ENCODE data around the gene FAT2. TPM values are rescaled to one million over a fixed set of nuclear protein-coding genes. Genes with fewer than 3 reads are reported as not detected.

Gene FAT2, protein sequence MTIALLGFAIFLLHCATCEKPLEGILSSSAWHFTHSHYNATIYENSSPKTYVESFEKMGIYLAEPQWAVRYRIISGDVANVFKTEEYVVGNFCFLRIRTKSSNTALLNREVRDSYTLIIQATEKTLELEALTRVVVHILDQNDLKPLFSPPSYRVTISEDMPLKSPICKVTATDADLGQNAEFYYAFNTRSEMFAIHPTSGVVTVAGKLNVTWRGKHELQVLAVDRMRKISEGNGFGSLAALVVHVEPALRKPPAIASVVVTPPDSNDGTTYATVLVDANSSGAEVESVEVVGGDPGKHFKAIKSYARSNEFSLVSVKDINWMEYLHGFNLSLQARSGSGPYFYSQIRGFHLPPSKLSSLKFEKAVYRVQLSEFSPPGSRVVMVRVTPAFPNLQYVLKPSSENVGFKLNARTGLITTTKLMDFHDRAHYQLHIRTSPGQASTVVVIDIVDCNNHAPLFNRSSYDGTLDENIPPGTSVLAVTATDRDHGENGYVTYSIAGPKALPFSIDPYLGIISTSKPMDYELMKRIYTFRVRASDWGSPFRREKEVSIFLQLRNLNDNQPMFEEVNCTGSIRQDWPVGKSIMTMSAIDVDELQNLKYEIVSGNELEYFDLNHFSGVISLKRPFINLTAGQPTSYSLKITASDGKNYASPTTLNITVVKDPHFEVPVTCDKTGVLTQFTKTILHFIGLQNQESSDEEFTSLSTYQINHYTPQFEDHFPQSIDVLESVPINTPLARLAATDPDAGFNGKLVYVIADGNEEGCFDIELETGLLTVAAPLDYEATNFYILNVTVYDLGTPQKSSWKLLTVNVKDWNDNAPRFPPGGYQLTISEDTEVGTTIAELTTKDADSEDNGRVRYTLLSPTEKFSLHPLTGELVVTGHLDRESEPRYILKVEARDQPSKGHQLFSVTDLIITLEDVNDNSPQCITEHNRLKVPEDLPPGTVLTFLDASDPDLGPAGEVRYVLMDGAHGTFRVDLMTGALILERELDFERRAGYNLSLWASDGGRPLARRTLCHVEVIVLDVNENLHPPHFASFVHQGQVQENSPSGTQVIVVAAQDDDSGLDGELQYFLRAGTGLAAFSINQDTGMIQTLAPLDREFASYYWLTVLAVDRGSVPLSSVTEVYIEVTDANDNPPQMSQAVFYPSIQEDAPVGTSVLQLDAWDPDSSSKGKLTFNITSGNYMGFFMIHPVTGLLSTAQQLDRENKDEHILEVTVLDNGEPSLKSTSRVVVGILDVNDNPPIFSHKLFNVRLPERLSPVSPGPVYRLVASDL (N-terminal part only)
- not detected in 2 replicates for total RNA-seq
- under 0.01 TPM for total RNA-seq (2013)
- not detected in 2 replicates for polyA plus RNA-seq
- 0.07 TPM in 1 of 2 replicates, not detected in the other for polyA minus RNA-seq

DNA sequence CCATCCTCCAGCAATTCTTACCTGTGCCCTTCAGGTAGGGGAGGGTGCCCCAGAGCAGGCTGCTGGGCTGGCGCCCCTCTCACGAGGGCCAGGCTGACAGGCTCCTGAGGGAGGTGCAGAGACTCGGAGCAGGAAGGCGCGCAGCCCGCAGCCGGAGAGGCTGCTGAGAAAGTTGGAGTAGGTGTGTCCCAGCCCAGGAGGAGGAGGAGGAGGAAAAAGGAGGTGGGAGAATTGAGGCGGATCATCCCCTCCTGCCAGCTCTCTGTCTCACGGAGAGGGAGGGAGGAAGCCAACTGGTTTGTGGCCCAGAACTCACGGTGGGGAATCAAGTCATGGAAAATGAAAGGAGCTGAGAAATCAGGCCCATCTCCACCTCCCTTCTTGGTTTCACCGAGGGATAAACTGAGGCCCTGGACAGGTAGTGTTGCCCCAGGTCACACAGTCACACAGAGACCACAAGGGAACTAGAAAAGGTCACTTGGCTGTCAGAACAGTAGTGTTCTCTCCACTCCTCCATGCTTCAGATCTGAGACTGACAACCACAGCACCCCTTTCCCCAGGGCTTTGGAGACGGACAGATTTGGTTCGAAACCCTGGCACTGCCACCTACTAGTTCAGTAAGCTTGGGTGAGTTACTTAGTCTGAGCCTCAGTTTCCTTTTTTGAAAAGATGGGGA is at the start of gene FAT2:
Gene FAT2 (minus strand): TSS at position 188 of the 676 bp plus-strand sequence. CDS start 22,400 bp downstream, outside the sequence.
- DNase-seq, result no peak
- no peaks in the 10 kb centered on the region for H3K4me1 ChIP-seq (ENCODE audit: control insufficient read depth in 2 of 2, insufficient read depth in 2 of 2, low read length in 2 of 2)
- intact Hi-C loops (cut with micrococcal nuclease), result no loop called here
- ATAC-seq (ENCODE audit: low read depth), result no peak
- no peak within 1 kb of the TSS for H3K4me3 ChIP-seq (ENCODE audit: control extremely low read depth in 1 of 5, extremely low read depth in 1 of 5, insufficient read depth in 1 of 5, low read depth in 2 of 5, low read length in 4 of 5)
- Mint-ChIP-seq H3K4me1 (no peaks in the 10 kb centered on the region), H3K4me3 (no peak within 1 kb of the TSS), H3K27me3 (peaks cover 9% of the 10 kb centered on the region), H3K9me3 (ENCODE audit: insufficient read depth) (no peaks in the 10 kb centered on the region), H3K27ac (no peak within 1 kb of the TSS)
- ChIA-PET CTCF (no interaction called here), POLR2A (no interaction called here)
- TF ChIP-seq, protein P1, sequence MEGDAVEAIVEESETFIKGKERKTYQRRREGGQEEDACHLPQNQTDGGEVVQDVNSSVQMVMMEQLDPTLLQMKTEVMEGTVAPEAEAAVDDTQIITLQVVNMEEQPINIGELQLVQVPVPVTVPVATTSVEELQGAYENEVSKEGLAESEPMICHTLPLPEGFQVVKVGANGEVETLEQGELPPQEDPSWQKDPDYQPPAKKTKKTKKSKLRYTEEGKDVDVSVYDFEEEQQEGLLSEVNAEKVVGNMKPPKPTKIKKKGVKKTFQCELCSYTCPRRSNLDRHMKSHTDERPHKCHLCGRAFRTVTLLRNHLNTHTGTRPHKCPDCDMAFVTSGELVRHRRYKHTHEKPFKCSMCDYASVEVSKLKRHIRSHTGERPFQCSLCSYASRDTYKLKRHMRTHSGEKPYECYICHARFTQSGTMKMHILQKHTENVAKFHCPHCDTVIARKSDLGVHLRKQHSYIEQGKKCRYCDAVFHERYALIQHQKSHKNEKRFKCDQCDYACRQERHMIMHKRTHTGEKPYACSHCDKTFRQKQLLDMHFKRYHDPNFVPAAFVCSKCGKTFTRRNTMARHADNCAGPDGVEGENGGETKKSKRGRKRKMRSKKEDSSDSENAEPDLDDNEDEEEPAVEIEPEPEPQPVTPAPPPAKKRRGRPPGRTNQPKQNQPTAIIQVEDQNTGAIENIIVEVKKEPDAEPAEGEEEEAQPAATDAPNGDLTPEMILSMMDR (IDR thresholded peaks at IDR 0.05), result no peak
- no peak for TF ChIP-seq EZH2 (IDR thresholded peaks at IDR 0.05; ENCODE audit: borderline replicate concordance, insufficient read depth, low read depth, low read length, poor library complexity, severe bottlenecking)
- WGBS (ENCODE audit: insufficient coverage), result 83% methylated on average over 9 of the region's 13 CpGs
- H4K20me1 ChIP-seq (ENCODE audit: control insufficient read depth, insufficient read depth, low read length, poor library complexity, severe bottlenecking), result no peaks in the 10 kb centered on the region
- no peak within 1 kb of the TSS for H3K4me2 ChIP-seq (replicated peaks; ENCODE audit: low read depth, low read length, poor library complexity, severe bottlenecking)
- H3K9ac ChIP-seq (ENCODE audit: low read length), result no peak within 1 kb of the TSS
- no peak within 1 kb of the TSS for H3K27ac ChIP-seq (ENCODE audit: low read length in 2 of 2)
- no peak within 1 kb of the TSS for H2AFZ ChIP-seq (ENCODE audit: insufficient read depth, low read depth, low read length, poor library complexity, severe bottlenecking)
- H3K9me3 ChIP-seq (ENCODE audit: control extremely low read depth in 1 of 3, control insufficient read depth in 2 of 3, insufficient read depth in 1 of 3, low read length in 2 of 3), result no peaks in the 10 kb centered on the region
- no peaks in the 10 kb centered on the region for H3K79me2 ChIP-seq (ENCODE audit: control insufficient read depth, insufficient read depth, low read length)
- H3K36me3 ChIP-seq (replicated peaks in 1 of 2; ENCODE audit: control extremely low read depth in 1 of 2, control insufficient read depth in 1 of 2, extremely low read depth in 1 of 2, insufficient read depth in 2 of 2, low read length in 1 of 2), result no peaks in the 10 kb centered on the region
- no peaks in the 10 kb centered on the region for H3K27me3 ChIP-seq (replicated peaks in 1 of 4; ENCODE audit: control extremely low read depth in 1 of 4, control insufficient read depth in 3 of 4, insufficient read depth in 4 of 4, low read length in 3 of 4)
